Osteocyte (in vitro differentiated cells): ENCODE measurements around the gene PLCH2. TPM values are rescaled to one million over a fixed set of nuclear protein-coding genes. Genes with fewer than 3 reads are reported as not detected.

ENCODE experiments used
- DNase-seq: peaks from one replicate; pipeline ENCODE4 v3.0.0; 2021; ENCODE audit warnings: mixed read lengths; ENCODE audit not compliant: unreplicated experiment; ENCODE audit errors: extremely low spot score
- H3K27ac Mint-ChIP-seq: one replicate; pipeline ENCODE4 v1.8.0; 2021; ENCODE audit warnings: mild to moderate bottlenecking, mixed read lengths; ENCODE audit not compliant: unreplicated experiment
- H3K27me3 Mint-ChIP-seq: one replicate; pipeline ENCODE4 v1.8.0; 2021; ENCODE audit warnings: mixed read lengths; ENCODE audit not compliant: unreplicated experiment
- H3K36me3 Mint-ChIP-seq: one replicate; pipeline ENCODE4 v1.8.0; 2021; ENCODE audit warnings: mixed read lengths; ENCODE audit not compliant: unreplicated experiment
- H3K4me1 Mint-ChIP-seq: one replicate; pipeline ENCODE4 v1.8.0; 2021; ENCODE audit warnings: mixed read lengths; ENCODE audit not compliant: unreplicated experiment
- H3K4me3 Mint-ChIP-seq: one replicate; pipeline ENCODE4 v1.8.0; 2021; ENCODE audit warnings: mild to moderate bottlenecking, moderate library complexity, mixed read lengths; ENCODE audit not compliant: unreplicated experiment
- H3K9me3 Mint-ChIP-seq: one replicate; pipeline ENCODE4 v1.8.0; 2021; ENCODE audit warnings: mixed read lengths; ENCODE audit not compliant: unreplicated experiment
- total RNA-seq: library from RNA; stranded (reverse); gene quantifications from 2 replicates; pipeline ENCODE4 v1.2.1, GENCODE V29; 2021
- TF ChIP-seq, protein P1 (sequence below): fragments of 200-600 bp; sonication (generic); IDR thresholded peaks from 2 replicates; pipeline ENCODE4 v1.5.0; 2021; ENCODE audit warnings: antibody characterized with exemption, mild to moderate bottlenecking, moderate library complexity

PLCH2 gene
- total RNA-seq, 1 donor from 2014 or later: 12.6 TPM

DNA sequence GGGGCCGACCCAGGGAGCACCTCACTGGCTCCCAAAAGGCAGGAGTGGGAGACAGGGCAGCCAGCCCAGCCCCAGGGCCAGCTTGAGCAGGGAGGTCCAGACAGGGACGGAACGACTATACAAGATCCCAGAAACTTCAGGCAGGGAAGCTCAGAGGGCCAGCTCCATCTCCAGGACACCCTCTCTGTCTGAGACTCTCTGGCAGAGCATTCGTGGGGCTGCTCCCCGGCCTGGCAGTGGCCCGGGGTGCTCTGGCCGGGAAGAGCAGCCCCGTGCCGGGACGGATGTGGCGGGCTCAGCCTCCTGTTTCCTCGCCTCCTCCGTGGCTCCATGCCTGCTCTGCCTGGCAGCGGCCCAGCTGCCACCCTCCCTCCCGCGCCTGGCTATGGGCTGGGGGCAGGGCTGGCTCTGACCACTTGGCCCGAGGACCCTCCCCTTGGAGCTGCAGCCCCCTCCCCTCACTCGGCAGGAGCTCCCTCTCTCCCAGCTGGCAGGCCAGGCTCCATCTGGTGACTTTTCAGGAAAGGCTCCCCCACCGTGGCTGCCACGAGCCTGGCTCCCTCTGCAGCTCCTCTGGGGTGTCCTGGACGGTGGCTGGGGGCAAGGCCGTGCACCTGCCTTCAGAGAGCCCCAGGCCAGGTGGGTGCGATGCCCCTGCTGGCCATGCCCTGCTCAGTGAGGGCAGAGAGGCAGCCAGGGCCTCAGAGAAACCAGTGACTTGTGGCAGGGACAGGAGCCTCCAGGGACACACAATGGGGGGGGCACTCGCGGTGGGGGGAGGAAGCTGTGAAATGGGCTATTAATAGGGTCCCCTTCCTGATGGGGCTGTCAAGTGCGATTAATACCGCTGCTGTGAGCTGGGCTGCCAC, 5.6 kb upstream of the PLCH2 start:
- no peaks in the 10 kb centered on the region for H3K36me3 Mint-ChIP-seq
- no peaks in the 10 kb centered on the region for H3K9me3 Mint-ChIP-seq
- no peak for DNase-seq
- H3K4me1 Mint-ChIP-seq: peaks cover 29% of the 10 kb centered on the region
- no peak overlapping the region for H3K4me3 Mint-ChIP-seq
- H3K27me3 Mint-ChIP-seq: no peaks in the 10 kb centered on the region
- H3K27ac Mint-ChIP-seq: no peak overlapping the region
- TF ChIP-seq, protein P1, sequence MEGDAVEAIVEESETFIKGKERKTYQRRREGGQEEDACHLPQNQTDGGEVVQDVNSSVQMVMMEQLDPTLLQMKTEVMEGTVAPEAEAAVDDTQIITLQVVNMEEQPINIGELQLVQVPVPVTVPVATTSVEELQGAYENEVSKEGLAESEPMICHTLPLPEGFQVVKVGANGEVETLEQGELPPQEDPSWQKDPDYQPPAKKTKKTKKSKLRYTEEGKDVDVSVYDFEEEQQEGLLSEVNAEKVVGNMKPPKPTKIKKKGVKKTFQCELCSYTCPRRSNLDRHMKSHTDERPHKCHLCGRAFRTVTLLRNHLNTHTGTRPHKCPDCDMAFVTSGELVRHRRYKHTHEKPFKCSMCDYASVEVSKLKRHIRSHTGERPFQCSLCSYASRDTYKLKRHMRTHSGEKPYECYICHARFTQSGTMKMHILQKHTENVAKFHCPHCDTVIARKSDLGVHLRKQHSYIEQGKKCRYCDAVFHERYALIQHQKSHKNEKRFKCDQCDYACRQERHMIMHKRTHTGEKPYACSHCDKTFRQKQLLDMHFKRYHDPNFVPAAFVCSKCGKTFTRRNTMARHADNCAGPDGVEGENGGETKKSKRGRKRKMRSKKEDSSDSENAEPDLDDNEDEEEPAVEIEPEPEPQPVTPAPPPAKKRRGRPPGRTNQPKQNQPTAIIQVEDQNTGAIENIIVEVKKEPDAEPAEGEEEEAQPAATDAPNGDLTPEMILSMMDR: no peak

DNA sequence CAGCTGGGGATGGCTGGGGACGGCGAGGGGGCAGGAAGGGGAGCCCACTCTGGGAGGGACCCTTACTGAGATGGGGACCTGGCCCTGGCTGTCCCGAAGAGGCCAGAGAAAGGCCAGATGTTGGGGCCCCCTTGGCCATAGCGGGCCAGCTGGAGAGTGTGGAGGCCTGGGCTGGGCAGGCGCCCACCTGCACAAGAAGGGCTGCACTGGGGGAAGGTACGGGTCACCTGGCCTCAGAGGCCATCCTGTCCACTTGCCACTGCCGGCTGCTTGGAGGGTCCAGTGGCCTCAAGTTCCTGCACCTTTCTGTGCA, 5.0 kb upstream of the PLCH2 start:
- Mint-ChIP-seq H3K36me3 (no peaks in the 10 kb centered on the region), H3K4me1 (peaks cover 29% of the 10 kb centered on the region), H3K27ac (no peak overlapping the region), H3K27me3 (no peaks in the 10 kb centered on the region), H3K4me3 (no peak overlapping the region), H3K9me3 (no peaks in the 10 kb centered on the region)
- no peak for DNase-seq
- TF ChIP-seq, protein P1: no peak

DNA sequence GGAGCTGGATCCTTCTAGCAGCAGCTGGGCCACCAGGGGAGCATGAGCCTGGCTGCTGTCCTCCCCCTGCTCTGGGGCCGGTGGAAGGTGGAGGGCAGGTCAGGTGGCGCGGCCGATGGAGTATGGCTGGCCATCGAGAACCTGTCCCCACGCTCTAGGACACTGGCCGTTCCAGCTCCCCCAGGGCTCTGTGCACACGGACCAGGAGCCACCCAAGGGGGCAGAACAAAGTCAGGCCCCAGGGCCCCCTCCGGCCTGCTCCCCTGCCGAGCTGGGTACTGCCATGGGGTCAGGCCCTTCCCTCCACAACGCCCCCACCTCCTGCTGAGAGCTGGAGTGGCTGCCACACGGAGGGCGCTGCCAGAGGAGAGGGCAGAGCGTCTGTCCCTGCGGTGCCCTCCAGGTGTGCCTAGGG, 4.5 kb upstream of the PLCH2 start:
- no peak overlapping the region for H3K4me3 Mint-ChIP-seq
- H3K4me1 Mint-ChIP-seq: peaks cover 28% of the 10 kb centered on the region
- no peak overlapping the region for H3K27ac Mint-ChIP-seq
- no peak for DNase-seq
- no peaks in the 10 kb centered on the region for H3K9me3 Mint-ChIP-seq
- H3K36me3 Mint-ChIP-seq: no peaks in the 10 kb centered on the region
- TF ChIP-seq, protein P1: no peak
- no peaks in the 10 kb centered on the region for H3K27me3 Mint-ChIP-seq

DNA sequence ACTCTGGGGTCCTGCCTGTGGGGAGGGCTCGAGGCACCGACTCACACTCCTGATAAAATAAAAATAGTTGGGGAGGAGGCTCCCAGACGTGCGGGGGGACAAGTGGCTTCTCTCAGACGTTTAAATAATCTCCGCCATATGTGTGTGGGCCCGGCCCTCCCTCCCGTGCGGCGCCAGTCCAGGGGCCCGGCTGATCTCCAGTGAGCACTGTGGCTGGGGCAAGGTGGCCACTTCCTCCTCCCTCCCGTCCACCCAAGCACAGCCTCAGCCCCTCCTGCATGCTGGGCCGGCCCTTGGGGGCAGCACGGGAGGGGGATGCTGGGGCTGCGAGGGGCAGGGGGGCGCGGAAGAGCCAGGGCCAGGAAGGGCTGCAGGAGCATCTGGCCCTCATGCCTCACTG, 4.0 kb upstream of the PLCH2 start:
- Mint-ChIP-seq H3K4me3 (no peak overlapping the region), H3K27ac (no peak overlapping the region), H3K36me3 (no peaks in the 10 kb centered on the region), H3K4me1 (peaks cover 24% of the 10 kb centered on the region), H3K27me3 (no peaks in the 10 kb centered on the region), H3K9me3 (no peaks in the 10 kb centered on the region)
- no peak for DNase-seq
- TF ChIP-seq, protein P1: no peak

DNA sequence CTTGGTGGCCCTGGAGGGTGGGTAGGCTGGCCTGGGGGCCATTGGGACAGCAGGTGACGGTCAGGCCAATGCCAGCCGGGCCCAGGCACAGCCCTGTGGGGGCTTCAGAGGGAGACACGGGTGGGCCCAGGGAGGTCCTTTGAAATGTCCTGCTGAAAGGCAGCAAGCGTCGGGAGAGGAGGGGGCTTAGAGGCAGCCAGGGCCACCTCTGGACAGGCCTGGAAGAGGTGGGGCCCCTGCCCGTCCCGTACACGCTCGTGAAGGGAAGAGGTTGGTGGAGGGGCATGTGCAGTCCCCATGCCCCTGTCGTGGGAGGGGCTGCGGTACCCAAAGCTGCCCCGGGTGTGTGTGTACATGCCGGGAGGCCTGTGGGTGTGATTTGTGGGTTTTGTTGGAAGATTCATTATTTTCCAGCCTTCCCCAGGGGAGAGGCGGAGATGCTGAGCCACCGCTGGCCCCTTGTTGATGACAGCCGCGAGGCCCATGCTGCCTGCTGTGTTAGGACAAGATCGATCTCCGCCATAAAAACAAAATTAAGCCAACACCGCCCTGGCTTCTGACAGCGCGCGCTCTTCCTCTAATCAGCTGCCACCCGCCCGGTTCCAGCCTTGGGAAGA, 3.4 kb upstream of the PLCH2 start:
- TF ChIP-seq, protein P1: no peak
- H3K36me3 Mint-ChIP-seq: no peaks in the 10 kb centered on the region
- H3K4me1 Mint-ChIP-seq: peaks cover 24% of the 10 kb centered on the region
- DNase-seq: no peak
- H3K27ac Mint-ChIP-seq: no peak overlapping the region
- H3K4me3 Mint-ChIP-seq: no peak overlapping the region
- no peaks in the 10 kb centered on the region for H3K9me3 Mint-ChIP-seq
- H3K27me3 Mint-ChIP-seq: no peaks in the 10 kb centered on the region
